GM21786 (cell line): Measurements from ENCODE around the gene C1QTNF6.
"Not testable (repeated sequence)": the region's sequence is repeated elsewhere in the genome, so short reads cannot be mapped to it uniquely, and the experiment has no call there.

Source experiments
- ATAC-seq: cut with Tn5 transposase; IDR thresholded peaks from one replicate; pipeline ENCODE4 v1.9.1; 2021; ENCODE audit not compliant: unreplicated experiment

C1QTNF6 gene

DNA sequence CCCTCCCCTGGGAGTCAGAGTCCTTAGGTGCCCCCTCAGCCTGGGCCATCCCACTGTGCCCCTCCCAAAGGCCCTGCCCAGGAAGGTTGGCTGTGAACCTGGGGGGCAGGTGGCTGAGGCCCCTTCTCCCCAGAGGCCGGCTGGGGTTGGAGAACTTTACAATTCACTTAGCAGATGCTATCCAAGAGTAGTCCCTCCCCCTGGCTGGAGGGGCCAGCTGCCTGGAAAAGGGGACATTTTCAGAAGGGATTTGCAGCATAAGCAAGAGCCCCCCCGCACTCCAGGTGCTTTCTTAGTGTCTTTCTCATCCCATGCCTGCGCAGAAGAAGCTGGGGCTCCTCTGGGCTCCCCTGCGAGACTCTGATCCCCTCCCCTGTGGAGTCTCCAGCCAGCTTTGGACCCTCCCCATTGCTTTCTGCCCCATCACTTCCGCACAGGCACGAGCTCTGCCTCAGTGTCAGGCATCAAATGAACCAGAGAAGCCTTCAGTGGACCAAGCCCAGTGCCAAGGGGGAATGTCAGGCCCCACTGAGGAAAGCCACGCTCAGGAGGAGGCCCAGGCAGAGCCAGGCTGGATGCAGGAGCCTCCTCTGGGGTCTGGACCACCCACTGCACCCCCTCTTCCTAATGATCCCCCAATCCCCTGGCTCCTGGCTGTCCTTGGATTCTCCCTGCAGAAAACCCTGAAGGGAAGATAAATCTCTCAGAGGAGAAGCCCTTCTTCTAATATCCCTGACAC lies 20.5 kb upstream of the C1QTNF6 start:
- no peak for ATAC-seq

DNA sequence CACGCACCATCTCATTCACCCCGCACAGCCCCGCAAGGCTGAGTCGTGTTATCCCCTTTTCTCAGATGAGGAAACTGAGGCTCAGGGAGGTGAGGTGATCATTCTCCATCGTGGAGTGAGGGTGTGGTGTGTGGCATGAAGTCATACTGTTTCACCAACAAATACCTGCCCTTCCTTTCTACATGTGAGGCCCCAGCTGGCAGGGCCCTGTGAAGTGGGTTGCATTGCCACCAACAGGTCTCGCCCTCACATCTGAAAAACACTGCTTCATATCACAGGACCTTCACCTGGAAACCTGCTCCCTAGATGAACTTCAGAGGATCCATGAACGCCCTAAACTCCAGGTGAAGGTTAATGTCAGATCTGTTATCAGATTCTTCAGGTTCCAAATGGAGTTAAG lies 19.9 kb upstream of the C1QTNF6 start:
- ATAC-seq, result no peak

DNA sequence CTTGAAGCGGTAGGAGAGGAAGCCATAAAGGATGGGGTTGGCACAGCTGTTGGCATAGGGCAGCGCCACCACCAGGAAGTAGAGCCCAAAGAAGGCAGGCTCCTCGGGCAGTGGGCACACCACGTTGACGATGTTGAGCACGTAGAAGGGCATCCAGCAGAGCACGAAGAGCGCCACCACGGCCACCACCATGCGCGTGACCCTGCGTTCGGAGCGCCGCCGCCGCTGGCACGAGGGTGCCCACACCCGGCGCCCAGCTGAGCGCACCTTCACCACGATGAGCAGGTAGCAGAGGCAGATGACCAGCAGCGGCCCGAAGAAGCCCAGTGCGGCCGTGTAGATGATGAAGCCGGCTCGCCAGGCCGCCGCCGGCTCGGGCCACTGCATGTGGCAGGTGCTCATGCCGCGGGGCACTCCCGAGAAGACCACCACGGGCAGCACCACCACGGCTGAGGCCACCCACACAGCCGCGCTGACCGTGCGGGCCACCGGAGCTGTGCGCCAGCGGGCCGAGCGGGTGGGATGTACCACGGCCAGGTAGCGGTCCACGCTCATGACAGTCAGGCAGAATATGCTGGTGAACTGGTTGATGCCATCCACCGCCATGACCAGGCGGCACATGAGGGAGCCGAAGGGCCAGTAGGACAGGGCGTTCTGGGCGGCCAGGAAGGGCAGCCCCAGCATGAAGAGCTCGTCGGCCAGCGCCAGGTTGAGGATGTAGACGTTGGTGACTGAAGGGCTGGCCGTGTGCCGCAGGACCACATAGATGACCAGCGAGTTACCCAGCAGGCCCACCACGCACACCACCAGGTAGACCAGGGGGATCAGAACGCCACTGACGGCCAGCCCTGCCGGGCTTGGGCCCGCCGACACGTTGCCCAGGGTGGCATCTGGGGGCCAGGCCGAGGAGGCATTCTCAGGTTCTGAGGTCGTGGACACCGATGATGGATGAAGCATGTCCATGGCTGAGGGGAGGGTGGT lies 19.1 kb upstream of the C1QTNF6 start:
- ATAC-seq, result no peak

DNA sequence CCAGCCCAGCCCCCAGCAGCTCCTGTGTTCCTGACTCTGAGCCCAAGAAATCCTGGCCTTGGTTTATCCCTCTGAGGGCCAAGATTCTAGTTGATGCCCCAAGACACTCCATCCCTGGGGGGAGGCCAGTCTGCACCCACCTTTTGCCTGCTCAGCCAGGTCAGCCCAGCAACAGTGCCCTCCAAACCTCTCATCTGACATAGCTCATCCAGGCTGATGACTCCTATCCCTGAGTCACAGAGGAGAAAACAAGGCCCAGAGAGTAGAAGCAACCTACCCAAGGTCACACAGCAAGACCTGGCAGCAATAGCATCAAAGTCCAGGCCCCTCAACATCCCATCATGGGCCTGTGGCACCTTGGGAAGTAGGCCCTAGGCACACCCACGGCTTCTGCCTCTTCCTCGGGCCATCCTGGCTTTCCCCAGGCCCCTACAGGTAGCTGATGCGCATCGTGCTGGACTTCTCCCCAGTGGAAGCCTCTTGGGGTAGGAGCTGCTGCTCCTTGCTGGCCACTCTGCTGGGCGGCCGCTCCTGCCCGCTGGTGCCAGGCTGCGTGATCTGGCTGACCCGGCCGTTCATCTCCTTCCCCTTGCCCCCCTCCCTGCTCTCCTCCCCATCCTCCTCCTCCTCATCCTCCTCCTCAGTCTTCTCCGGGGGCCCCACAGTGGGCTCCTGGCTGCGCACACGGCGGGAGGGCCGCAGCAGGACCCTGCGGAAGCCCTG lies 18.2 kb upstream of the C1QTNF6 start:
- ATAC-seq, result no peak

DNA sequence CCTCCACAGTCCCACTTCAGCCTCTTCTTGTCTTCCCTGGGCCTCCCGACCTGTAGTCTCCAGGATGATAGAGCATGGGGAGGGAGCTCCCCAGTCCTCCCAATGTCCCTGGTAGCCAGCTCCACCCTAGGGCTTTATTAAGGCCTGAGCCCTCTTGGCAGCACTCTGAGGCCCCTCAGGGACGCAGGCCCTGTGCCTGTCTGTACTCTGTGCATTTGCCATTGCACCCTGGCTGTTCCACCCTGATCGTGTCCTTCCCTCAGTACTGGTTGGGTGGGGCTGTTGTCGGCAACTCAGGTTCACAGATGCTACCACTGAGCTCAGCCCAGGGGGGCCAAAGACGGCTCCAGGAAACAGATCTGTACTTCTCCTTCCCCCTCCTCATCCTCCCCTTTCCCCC lies 17.0 kb upstream of the C1QTNF6 start:
- ATAC-seq, result no peak

DNA sequence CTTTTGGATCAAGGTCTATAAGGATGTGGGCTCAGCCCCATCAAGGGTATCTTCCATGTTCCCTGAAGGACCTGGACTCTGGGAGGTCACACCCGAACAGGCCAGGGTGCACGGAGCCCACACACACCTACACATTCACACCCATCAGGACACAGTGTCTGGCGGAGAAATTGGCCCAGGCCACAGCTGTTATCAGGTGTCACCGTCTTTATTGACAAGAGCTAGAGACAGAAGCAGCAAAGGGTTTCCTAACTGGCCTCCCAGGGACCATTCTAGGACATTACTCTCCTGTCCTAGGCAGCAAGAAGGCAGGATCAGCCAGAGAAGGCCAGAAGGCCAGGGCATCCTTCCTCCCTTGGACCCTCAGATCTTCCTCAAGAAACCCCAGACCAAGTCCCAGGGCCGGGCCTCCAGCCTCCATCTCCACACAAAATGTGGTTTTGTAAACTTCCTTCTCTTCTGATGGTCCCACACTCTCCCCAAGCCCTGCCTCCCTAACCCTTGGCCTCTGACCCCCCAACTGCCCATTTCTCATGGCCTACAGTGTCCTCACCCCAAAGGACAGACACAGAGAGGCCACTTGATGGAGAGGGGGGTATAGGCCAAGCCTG lies 16.1 kb upstream of the C1QTNF6 start:
- no peak for ATAC-seq

DNA sequence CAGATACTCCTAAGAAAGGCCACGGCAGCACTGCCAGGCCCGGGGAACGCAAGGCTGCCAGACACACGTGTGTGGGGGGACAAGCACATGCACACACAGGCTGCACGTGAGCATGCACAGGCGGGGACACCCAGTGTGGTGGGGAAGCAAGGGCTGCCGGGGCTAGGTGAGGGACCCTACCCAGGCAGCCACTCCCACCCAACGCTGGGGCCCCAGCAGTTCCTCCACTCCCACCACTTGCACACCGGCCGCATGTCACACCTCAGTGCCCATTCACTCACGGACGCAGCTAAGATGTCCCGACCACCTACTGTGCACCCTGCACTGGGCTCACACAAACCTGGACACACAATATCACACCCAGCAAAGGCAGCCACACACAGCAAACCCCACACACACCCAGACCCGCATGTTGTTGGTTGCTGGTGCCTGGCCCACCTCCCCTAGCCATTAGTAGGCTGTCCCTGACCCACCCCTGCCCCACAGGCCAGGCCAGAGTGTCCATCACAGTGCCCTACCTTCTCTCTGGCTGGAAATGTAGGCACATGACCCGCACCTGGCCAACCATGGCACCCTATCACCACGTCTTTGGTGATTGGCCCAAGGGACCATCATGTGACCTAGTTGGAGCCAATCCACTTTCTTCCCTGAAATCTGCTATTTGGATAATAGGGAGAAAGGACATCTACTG lies 15.5 kb upstream of the C1QTNF6 start:
- no peak for ATAC-seq

DNA sequence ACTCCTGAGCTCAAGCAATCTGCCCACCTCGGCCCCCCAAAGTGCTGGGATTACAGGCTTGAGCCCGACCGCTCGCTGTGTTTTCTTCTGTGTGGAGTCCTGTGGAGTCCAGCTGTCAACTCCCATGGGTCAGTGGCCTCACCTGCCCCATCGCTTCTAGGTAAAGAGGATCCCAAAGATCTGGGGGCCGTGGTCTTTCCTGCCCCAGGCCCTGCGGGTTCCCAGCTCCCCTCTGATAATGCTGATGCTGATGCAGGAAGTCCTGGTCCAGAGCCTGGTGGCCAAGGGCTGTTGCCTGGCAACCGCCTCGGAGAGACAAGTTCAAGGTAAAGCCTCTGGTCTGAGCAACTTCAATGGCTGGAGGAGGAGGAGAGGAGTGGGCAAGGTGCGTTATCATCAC lies 14.7 kb upstream of the C1QTNF6 start:
- no peak for ATAC-seq

DNA sequence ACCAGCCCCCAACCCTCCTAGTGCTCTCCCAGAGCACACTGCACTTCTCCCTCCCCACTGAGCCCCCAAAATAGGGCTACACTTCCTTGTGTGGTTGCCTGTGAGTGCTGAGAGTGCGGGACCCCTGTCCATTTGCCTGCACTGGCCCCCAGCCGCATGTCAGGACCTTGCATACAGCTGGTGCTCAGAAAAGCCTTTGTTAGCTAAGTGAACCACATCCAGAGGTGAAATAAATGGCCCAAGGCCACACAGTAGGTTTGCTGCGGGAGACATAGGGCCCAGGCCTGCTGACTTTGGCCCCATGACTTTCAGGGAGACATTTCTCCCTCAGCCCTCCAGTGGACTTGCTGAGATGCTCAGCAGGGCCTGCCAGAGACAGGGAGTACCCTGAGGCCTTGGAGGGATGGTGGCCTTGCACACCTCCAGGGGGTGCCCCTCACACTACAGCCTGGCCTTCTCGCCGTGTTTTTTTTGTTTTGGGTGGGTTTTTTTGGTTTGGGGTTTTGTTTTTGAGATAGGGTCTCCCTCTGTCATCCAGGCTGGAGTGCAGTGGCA lies 14.0 kb upstream of the C1QTNF6 start:
- no peak for ATAC-seq

DNA sequence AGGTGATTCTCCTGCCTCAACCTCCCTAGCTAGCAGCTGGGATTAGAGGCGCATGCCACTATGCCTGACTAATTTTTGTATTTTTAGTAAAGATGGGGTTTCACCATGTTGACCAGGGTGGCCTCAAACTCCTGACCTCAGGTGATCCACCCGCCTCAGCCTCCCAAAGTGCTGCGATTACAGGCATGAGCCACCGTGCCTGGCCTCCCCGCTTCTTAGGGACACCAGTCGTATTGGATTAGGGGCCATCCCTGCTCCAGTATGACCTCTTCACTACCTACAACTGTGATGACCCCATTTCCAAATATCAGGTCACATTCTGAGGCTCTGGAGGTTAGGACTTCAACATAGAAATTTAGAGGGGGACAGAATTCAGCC lies 13.4 kb upstream of the C1QTNF6 start:
- ATAC-seq, result not testable (repeated sequence)

DNA sequence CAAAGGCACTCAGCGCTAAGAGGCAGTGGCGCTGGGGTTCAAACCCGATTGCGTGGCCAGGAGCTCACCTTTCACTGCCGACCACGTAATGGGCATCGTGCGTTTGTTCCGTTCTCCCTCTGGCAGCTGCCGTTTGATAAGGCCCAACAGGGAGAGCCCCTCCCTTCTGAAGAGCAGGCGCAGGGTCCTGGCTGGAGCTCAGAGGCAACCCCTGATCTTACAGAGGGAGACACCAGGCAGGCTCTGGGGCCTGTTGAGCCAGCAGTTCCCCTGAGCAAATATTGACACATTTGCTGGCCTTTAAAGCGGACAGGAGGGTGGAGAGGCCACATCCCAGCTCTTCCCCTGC lies 11.7 kb upstream of the C1QTNF6 start:
- no peak for ATAC-seq

DNA sequence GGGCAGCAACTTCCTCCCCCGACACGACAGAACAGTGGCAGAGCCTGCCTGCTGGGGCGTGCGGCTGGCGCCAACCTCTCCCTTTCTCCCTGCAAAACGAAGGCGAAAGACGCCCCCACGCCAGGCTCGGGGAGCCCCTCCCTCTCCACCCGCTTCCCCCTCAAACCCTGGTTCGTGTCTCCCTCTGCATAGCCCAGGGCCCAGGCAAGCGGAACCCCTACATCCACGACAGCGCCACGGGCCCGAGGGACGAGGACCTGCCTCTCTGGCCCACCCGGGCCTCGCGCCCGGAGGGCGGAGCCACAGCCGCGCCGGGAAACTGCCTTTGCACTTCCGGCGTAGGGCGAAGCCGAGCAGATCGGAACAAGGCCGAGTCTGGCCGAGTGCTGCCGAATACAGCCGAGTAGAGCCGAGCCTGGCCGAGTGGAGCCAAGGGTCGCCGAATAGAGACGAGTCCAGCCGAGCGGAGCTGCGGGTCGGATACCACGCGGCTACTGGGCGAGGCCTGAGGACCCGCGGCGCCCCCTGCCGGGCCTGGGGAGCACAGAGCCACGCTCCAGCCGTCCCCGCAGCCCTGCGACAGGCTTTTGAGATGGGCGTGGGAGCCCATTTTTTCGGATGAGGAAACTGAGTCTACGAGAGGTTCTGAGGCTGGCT lies 11.2 kb upstream of the C1QTNF6 start:
- peak; percentile 92 for ATAC-seq

DNA sequence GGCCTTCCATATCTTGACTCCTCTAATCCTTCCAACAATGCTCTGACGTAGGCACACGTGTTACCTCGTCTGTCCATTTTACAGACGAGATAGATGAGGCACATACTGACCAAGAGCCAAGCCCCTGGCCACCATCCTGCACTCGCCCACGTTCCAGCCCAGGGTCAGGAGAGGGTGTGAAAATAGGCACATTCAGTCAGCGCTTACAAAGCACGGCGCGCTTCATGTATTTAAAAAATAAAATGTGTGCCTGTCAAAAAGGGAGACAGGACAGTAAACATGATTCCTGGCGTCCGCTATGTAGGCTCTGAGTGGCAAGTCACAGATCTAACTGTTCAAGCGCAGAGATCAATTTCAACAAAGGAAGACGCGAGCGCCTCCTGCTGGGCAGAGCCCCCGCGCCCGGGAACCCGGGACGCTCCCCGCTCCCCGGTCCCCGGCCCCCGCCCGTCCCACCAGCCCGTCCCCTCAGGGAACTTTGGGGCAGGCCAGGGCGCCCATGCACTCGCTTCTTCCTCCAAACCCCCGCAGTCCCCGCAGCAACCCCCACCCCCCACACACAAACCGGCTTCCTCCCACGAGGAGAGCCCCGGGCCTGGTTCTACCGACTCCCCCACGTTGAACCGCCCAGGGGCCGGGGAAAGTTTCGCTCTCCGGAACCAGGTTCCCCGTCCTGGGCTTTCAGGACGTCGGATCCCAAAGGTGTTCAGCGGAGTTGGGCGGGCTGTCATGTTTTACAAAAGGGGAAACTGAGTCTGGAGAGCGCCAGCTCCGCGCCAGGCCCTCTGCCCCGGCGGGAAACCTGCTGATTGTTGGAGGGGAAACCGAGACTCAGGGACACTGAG lies 10.4 kb upstream of the C1QTNF6 start:
- ATAC-seq, result no peak

DNA sequence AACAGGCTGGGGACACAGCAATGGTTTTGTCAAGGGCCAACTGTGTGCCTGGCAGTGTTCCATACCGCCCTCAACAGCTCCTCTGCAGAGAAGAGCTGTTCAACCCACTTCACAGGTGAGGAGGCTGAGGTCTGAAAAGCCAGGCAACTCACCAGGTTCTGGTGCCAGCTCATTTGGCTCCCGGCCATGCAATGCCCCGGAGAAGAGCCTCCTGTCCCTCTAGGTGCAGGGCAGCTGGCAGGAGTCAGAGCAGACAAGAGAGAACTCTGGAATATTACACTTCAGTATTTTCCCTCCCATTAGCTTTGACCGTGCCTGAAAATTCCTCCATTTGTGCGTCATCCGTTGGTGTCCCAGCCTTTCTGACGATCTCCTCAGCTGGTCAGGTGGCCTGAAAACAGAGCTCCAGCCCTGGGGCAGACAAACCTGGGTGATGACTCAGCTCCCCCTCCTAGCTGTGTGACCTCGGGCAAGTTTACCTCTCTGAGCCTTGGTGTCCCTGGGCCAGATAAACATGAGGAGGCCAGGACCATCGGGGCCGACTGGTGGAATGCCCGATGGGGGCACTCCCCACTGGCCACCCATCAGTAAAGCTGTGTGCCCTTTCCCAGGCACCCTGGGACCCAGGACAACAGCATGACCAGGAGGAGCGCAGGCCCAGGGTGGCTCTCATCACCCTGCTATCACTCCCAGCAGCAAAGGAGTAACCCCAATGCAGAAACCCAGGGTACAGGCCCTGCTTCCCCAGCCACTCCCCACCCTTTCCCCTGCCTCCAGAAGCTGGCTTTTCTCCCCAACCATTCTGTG lies 9.6 kb upstream of the C1QTNF6 start:
- ATAC-seq, result no peak

DNA sequence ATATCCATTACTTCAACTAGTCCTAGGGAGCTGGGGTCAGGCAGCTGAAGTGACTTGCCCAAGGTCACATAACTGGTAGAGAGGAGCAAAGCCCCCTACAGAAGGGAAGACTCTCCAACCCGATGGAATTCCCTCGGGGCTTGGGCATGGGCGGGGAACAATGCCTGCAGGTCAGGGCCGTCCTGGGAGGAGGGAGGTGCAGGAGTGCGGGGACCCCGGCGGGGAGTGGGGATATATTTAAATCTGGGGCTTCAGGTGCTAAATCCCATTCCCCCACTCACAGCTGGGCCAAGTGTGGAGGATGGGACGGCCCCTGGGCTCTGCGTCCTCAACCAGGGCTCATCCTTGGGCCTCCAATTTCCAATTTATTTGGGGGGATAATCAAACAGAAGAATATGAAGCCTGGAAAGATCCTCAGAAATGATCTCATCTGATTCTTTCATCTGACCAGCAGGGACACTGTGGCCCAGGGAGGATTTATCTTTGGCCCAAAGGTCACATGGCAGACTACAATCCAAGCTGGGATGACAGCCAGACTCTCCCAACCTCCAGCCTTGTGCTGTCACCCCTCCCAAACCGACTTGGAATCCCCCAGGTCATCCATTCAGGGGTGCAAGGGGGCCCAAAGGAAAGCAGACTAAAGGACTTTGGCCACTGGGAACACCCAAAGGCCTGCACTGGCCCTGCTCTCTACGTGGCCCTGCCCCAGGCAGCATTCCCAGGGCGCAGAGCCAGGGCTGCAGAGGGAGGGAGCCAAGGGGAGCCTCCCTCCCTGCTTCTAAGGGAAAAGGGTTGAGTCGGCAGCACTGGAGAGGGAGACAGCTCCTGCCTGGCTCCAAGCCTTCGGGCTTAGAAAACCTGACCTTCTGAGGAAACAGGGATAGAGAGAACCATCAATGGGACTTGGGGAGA lies 8.7 kb upstream of the C1QTNF6 start:
- ATAC-seq, result no peak

DNA sequence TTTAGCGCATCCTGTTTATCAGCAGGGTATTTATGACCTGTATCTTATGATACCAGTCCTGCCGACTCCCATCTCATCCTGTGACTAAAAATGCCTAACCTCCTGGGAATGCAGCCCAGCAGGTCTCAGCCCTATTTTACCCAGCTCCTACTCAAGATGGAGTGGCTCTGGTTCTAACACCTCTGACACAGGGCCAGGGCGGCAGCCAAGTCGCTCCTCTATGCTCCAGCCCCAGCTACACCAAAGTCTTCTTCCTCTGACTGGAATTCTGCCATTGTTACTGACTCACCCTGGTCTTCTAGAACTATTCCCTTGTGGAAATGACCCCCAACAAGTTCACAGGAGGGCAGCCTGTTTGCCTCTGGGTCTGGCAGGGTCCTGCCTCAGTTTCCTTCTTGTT lies 7.9 kb upstream of the C1QTNF6 start:
- no peak for ATAC-seq

DNA sequence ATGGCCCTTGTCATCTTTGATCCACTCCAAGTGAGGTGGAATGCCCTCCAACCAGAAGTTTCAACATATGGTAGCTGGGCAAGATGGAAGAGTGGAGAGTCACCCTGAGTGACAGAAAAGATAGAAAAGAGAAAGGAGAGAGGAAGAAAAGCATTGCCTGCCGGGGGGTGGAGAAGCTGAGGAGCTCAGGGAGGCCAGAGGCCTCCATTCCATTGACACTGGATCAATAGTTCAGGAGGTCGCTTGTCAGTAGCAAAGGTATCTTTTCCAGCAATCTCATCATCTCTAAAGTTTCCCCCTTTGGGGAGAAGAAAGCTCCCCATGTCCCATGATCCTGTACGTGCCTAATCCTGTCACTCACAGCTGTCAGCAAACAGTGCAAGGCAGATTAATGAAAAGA lies 6.7 kb upstream of the C1QTNF6 start:
- ATAC-seq, result no peak
